HCT116 (cell line): ENCODE measurements around the gene NKX2-1.

Experiments
- CTCF ChIP-seq, 3 experiments: fragments of 200-600 bp in 1 of 3; sonication (generic) in 1 of 3; IDR thresholded peaks in 2 of 3; conservative IDR thresholded peaks in 1 of 3; 2 replicates each; pipeline ENCODE4 v1.5.1; 2012 to 2017; ENCODE audit warnings: low read depth in 2 of 3, low read length in 2 of 3, antibody characterized with exemption in 1 of 3, borderline replicate concordance in 1 of 3, control low read depth in 1 of 3, mild to moderate bottlenecking in 1 of 3, mixed read lengths in 1 of 3, mixed run types in 1 of 3, moderate library complexity in 1 of 3; ENCODE audit not compliant: insufficient read depth in 1 of 3
- EZH2 ChIP-seq: fragments of 200-600 bp; sonication (generic); IDR thresholded peaks from 2 replicates; pipeline ENCODE4 v1.6.1; 2017; ENCODE audit warnings: antibody characterized with exemption, mixed run types
- YY1 ChIP-seq: IDR thresholded peaks from 2 replicates; pipeline ENCODE4 v1.6.1; 2011; ENCODE audit warnings: low read length, low read depth, moderate library complexity, mild to moderate bottlenecking; ENCODE audit not compliant: insufficient replicate concordance; ENCODE audit errors: extremely low read depth

DNA sequence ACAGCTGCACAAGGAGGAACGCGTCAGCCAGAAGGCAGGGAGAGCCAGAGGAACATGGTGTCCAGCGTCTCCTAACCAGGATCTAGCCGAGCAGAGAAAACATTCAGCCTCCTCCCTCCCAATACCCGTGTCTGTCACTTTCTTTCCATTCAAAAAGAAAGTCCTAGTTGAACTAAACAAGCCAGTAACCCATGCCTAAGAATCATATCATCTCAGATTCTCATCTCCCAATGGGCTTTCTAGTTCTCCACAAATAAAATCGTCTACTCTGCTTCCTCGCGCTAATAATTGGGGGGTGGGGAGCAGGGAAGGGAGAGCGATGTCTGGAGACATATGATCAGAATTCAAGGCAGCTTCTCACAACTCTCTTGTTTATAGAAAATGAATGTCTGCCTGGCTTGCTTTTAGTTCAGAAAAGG is 7.4 kb downstream of the NKX2-1 start:
- TF ChIP-seq EZH2 (no peak), CTCF (IDR thresholded peaks at IDR 0.05 in 2 of 3, conservative IDR thresholded peaks at IDR 0.05 in 1 of 3; ENCODE audit: borderline replicate concordance in 1 of 3, insufficient read depth in 1 of 3, low read depth in 2 of 3, low read length in 2 of 3) (no peak), YY1 (no peak)
